Endometrial microvascular endothelial cells (primary cell): ENCODE data around the gene SERTAD1. TPM values are rescaled to one million over a fixed set of nuclear protein-coding genes. Genes with fewer than 3 reads are reported as not detected.

Experiments
- in situ Hi-C: cut with HindIII; loops from 2 replicates; pipeline ENCODE4 v1.10.0; 2017; ENCODE audit warnings: low sequenced_read_pairs, low pct_unique_long_range_greater_than_20kb; ENCODE audit errors: inconsistent ontology term
- total RNA-seq: library from RNA; depleted of rRNA; stranded (reverse); fragments of >200 nt; gene quantifications from one replicate; pipeline ENCODE4 v1.2.3, GENCODE V29; 2015; ENCODE audit errors: inconsistent ontology term

Gene SERTAD1
- total RNA-seq, 1 donor from 2014 or later: 23.0 TPM

- in situ Hi-C loops: no loop called here
Observed at GRCh38 chr19:40424637-40425449, 949 bp downstream of the SERTAD1 start.

DNA sequence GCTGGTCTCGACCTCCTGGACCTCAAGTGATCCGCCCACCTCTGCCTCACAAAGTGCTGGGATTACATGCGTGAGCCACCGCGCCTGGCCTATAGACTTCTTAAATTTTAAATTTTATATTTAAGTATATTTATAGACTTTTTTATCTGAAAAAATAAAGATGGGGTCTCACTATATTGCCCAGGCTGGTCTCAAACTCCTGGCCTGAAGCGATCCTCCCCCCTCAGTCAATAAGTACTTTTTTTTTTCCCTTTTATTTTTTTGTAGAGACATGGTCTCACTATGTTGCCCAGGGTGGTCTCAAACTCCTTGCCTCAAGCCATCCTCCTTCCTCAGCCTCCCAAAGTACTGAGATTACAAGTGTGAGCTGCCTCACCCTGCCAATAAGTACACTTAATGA, 1.9 kb downstream of the SERTAD1 start:
- in situ Hi-C loops: no loop called here

DNA sequence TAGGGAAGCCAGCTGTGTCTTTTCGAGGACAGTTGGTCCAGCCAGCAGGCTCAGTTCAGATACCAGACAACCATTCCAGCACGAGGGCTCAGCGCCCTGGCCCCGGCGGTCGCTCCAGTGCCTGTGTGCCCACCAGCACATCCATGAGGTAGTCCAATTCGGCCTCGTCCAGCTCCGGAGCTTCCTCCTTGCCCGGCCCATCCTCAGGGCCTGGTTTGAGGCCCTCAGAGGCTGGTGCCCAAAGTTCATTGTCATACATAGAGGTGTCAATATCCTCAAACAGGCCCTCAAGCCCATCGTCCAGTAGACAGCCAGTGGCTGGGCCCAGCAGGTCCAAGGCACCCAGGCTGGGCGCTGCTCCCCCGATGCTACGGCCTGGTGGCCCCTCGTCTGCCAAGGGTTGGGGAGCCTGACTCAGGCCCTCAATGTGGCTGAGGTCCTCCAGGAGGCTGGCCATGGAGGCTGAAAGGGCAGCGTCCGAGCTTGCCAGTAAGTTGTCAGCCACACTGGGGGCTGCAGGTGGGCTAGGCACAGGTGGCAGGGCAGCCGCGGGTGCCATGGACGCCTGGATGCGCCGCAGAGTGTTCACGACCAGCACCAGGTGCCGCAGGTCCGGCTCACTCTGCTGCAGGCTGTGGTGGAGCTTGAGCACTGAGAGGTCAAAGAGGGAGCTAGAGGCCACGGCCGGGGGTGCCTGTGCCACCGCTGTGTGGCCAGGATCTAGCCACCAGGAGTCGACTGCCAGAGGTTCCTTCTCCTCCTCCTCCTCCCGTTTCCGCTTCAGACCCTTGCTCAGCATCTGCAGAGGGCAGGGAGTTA, 2.8 kb downstream of the SERTAD1 start:
- in situ Hi-C loops: no loop called here

DNA sequence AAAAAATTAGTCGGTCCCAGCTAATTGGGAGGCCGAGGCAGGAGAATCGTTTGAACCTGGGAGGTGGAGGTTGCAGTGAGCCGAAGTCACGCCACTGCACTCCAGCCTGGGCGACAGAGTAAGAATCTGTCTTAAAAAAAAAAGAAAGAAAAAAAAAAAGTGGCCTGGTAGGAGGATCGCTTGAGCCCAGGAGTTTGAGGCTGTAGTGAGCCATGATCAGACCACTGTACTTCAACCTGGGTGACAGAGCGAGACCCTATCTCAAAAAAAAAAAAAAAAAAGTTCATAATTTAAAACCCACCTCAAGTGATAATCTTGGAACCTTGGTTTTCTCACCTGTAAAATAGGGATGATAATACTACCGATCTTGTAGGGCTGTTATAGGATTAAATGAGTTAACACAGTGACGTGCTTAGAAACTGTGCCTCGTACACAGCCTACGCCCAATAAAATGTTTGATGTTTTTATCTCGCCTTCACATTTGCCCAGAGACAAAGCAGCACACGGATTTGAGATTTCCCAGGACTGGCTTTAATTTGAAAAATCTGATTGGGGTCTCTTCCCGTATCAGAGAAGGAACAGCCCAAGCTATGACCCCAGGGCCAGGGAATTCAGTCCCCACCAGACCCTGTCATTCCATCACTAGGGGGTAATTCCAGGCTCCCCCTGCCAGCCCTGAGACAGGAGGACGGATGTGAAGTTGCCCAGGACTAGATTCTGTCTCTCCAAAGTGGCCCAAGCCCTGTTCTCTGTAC, 3.6 kb downstream of the SERTAD1 start:
- in situ Hi-C loops: no loop called here

GRCh38 chr19:40420766-40421765, 4.7 kb downstream of the SERTAD1 start:
- in situ Hi-C loops: no loop called here

DNA sequence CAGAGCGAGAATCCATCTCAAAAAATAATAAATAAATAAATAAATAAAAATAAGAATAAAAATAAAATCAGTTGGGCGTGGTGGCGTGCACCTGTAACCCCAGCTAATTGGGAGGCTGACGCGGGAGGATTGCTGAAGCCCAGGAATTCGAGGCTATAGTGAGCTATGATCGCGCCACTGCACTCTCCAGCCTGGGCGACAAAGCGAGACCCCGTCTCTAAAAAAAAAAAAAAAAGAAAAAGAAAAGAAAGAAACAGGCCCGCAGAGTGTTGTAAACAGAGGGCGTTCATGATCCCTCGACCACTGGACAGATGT, 5.4 kb downstream of the SERTAD1 start:
- in situ Hi-C loops: no loop called here

GRCh38 chr19:40419780-40420179, 6.0 kb downstream of the SERTAD1 start:
- in situ Hi-C loops: no loop called here

DNA sequence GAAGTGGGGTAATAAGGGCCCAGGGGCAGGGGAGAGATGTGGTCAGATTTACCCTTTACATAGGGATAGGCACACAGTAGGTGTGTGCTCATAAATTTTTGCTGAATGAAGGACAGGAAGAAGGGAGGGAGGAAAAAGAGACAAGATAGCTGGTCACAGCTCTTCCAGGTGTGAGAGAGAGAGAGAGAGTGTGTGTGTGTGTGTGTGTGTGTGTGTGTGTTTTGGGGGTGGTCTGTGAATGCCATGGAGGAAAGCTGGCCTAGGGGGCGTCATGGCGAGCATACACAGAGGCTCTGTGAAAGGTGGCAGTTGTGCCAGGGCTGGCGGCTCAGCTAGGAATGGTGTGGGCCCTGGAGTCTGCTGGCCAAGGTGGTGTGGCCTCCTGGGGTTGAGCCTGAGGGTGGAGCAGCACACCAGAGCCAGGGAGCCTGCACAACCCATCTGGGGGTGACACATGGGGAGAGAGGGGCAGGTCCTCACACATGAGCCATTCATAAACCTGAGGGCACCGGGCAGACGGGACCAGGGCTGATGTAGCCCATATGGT, 6.7 kb downstream of the SERTAD1 start:
- in situ Hi-C loops: no loop called here

- in situ Hi-C loops: no loop called here
Observed at GRCh38 chr19:40418040-40418439, 7.8 kb downstream of the SERTAD1 start.

DNA sequence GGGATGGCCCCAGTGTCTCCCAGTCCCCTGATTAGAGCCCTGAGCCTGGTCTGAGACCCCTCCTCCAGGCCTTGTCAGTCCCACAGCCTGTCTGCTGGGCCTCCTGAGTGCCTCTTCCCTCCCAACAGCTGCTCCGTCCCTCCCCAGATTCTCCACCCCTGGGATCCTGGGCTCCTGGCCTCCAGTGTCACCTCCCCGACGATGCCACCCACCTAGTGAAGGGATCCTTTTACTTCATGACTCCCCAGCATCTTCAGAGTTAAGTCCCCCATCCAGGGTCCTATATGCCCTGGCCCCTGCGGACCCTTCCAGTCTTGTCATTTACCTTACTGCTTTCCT, 8.2 kb downstream of the SERTAD1 start:
- in situ Hi-C loops: no loop called here

DNA sequence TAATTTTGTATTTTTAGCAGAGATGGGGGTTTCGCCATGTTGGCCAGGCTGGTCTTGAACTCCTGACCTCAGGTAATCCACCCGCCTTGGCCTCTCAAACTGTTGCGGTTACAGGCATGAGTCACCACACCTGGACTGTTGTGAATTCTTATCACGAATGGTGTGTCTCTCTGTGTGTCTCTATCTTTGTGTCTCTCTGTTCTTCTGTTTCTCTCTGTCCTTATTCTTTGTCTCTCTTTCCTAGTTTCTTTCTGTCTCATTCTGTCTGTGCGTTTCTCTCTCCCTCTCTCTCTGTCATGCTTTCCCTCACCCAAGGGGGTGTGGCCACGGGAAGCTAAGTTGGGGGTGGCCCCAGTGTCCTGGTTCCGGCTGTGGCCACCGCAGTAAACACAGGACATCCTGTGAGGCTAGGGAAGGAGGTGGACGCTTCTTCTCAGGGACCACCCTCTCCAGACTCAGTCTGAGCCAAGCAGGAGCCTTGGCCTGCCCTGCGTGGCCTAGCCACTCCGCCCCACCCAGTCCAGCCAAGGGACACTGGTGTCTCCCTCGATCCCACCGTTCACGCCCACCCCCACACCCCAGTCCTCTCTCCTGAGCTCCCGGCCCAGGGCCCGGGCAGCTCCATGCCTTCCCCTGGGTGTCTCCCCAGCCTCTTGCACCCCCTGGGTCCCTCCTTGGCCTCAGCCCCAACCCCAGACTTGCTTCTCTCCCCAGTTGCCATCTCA, 8.7 kb downstream of the SERTAD1 start:
- in situ Hi-C loops: no loop called here

GRCh38 chr19:40415768-40416167, 10.0 kb downstream of the SERTAD1 start:
- in situ Hi-C loops: no loop called here

- in situ Hi-C loops: no loop called here
Observed at GRCh38 chr19:40414542-40415535, 11.0 kb downstream of the SERTAD1 start.

- in situ Hi-C loops: no loop called here
Observed at GRCh38 chr19:40413291-40413845, 12.4 kb downstream of the SERTAD1 start, which contains the start of gene PRX. TSS of gene PRX (minus strand) at chr19:40413378. CDS start at chr19:40407932, 5,446 bp downstream.

GRCh38 chr19:40412866-40413265, 12.9 kb downstream of the SERTAD1 start:
- in situ Hi-C loops: no loop called here

DNA sequence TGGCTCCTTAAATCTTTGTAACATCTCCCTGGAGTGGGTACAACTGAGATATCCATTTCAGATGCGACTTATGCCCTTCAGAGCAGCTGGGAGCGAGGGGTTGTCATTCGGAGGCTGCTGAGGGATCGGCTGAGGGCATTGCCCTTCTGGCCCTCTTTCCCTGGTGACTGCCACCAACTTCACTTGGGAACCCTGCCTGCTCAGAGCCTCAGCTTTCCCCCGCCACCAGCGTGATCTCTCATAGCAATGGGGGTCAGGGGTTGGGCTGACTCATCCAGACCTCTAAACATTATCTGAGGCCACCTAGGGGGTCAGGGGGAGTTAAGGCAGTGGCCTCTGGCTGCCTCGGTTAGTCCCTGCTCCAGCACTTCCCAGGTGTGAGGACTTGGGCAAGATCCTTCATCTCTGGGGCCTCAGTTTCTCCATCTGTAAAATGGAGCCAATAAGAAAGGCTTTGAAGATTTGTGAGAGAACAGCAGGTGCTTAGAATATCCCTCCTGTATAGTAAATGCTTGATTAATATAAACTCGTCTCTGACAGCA, 13.8 kb downstream of the SERTAD1 start:
- in situ Hi-C loops: no loop called here
